Hepatocyte (in vitro differentiated cells): ENCODE results near the gene LDHAL6A.

ENCODE experiments used
- EZH2 ChIP-seq: fragments of 200-600 bp; sonication (generic); IDR thresholded peaks from 2 replicates; pipeline ENCODE4 v1.6.1; 2016; ENCODE audit warnings: antibody characterized with exemption, mild to moderate bottlenecking, borderline replicate concordance
- TF ChIP-seq, protein P1 (sequence below): fragments of 200-600 bp; sonication (generic); IDR thresholded peaks from 2 replicates; pipeline ENCODE4 v1.5.1; 2016; ENCODE audit warnings: antibody characterized with exemption, mild to moderate bottlenecking; ENCODE audit not compliant: poor library complexity

GRCh38 chr11:18427240-18427639, 28.4 kb upstream of the LDHAL6A start:
- TF ChIP-seq, protein P1, sequence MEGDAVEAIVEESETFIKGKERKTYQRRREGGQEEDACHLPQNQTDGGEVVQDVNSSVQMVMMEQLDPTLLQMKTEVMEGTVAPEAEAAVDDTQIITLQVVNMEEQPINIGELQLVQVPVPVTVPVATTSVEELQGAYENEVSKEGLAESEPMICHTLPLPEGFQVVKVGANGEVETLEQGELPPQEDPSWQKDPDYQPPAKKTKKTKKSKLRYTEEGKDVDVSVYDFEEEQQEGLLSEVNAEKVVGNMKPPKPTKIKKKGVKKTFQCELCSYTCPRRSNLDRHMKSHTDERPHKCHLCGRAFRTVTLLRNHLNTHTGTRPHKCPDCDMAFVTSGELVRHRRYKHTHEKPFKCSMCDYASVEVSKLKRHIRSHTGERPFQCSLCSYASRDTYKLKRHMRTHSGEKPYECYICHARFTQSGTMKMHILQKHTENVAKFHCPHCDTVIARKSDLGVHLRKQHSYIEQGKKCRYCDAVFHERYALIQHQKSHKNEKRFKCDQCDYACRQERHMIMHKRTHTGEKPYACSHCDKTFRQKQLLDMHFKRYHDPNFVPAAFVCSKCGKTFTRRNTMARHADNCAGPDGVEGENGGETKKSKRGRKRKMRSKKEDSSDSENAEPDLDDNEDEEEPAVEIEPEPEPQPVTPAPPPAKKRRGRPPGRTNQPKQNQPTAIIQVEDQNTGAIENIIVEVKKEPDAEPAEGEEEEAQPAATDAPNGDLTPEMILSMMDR: no peak
- TF ChIP-seq EZH2: no peak
